K562 (cell line): ENCODE results near the gene HEPHL1. TPM values are rescaled to one million over a fixed set of nuclear protein-coding genes. Genes with fewer than 3 reads are reported as not detected.

ENCODE experiments used
- ARNT ChIP-seq, 2 experiments: fragments of 450-650 bp; IDR thresholded peaks; 2 replicates each; pipeline ENCODE4 v1.6.1; 2016; ENCODE audit warnings: mild to moderate bottlenecking in 1 of 2
- EP400 ChIP-seq: fragments of 450-650 bp; IDR thresholded peaks from 2 replicates; pipeline ENCODE4 v1.6.1; 2017; ENCODE audit warnings: antibody characterized with exemption, mild to moderate bottlenecking, moderate library complexity
- ETV1 ChIP-seq: fragments of 450-650 bp; conservative IDR thresholded peaks from 2 replicates; pipeline ENCODE4 v1.6.1; 2016; ENCODE audit warnings: missing genetic modification characterization, control low read depth, low read depth, missing compliant biosample characterization
- FOXJ3 ChIP-seq: sonication (generic); formaldehyde crosslinking; IDR thresholded peaks from 2 replicates; pipeline ENCODE4 v1.4.0; 2020; ENCODE audit warnings: mild to moderate bottlenecking, missing genetic modification reagents
- HNRNPUL1 ChIP-seq: fragments of 200-400 bp; formaldehyde crosslinking; IDR thresholded peaks from 2 replicates; pipeline ENCODE4 v1.6.1; 2017; ENCODE audit warnings: low read length
- IRF2 ChIP-seq: sonication (generic); formaldehyde crosslinking; IDR thresholded peaks from 2 replicates; pipeline ENCODE4 v1.8.1; 2022; ENCODE audit warnings: mild to moderate bottlenecking, missing genetic modification reagents
- LCOR ChIP-seq: sonication (generic); formaldehyde crosslinking; IDR thresholded peaks from 2 replicates; pipeline ENCODE4 v1.8.0; 2022; ENCODE audit warnings: mild to moderate bottlenecking, missing genetic modification reagents
- MCM2 ChIP-seq: fragments of 450-650 bp; IDR thresholded peaks from 2 replicates; pipeline ENCODE4 v1.6.1; 2017; ENCODE audit warnings: low read depth, mild to moderate bottlenecking
- SREBF1 ChIP-seq: fragments of 150-350 bp; IDR thresholded peaks from 2 replicates; pipeline ENCODE4 v1.6.1; 2014; ENCODE audit warnings: antibody characterized with exemption, low read depth, low read length, borderline replicate concordance
- ZNF140 ChIP-seq: fragments of 250-450 bp; sonication (Bioruptor Pico); IDR thresholded peaks from 2 replicates; pipeline ENCODE4 v1.8.0; 2021; ENCODE audit warnings: moderate library complexity, mild to moderate bottlenecking, inconsistent platforms
- ZNF707 ChIP-seq: fragments of 250-450 bp; sonication (Bioruptor Pico); conservative IDR thresholded peaks from 2 replicates; pipeline ENCODE4 v1.8.0; 2022; ENCODE audit warnings: inconsistent platforms, mild to moderate bottlenecking, moderate library complexity
- polyA plus RNA-seq, 8 experiments: library from polyadenylated mRNA; depleted of rRNA in 4 of 8; stranded (reverse) in 5 of 8; unstranded in 3 of 8; fragments of >200 nt; fragmentation: Nextera tagmentation in 2 of 8; fragmentation: Illumina TruSeq in 1 of 8; extraction: Ambion mirVana in 2 of 8; extraction: Trizol in 1 of 8; gene quantifications; 2 replicates each; pipeline versions ENCODE4 v1.2.1 to v1.2.3, GENCODE V29; 2011 to 2014; ENCODE audit warnings: inconsistent platforms in 1 of 8, missing spikeins in 1 of 8
- total RNA-seq, 7 experiments: library from RNA; depleted of rRNA in 6 of 7; stranded (reverse); fragments of >200 nt in 6 of 7; fragmentation: Illumina TruSeq in 2 of 7; extraction: Trizol in 2 of 7; gene quantifications; 2 replicates each; pipeline versions ENCODE4 v1.2.1 to v1.2.3, GENCODE V29; 2011 to 2021; ENCODE audit warnings: low replicate concordance in 1 of 7
- TF ChIP-seq, protein P1 (sequence below), 2 experiments: IDR thresholded peaks in 1 of 2; conservative IDR thresholded peaks in 1 of 2; 2 replicates each; pipeline ENCODE4 v1.6.1; 2016; ENCODE audit warnings: low read depth in 2 of 2, mild to moderate bottlenecking in 1 of 2, missing compliant biosample characterization in 1 of 2, missing genetic modification characterization in 1 of 2, moderate library complexity in 1 of 2
- TF ChIP-seq, protein P2 (sequence below): fragments of 450-650 bp; IDR thresholded peaks from one replicate; pipeline ENCODE4 v1.6.1; 2018; ENCODE audit warnings: mild to moderate bottlenecking, moderate library complexity; ENCODE audit not compliant: partially characterized antibody
- TF ChIP-seq, protein P3 (sequence below): sonication (generic); formaldehyde crosslinking; IDR thresholded peaks from 2 replicates; pipeline ENCODE4 v1.8.1; 2023; ENCODE audit warnings: mild to moderate bottlenecking, missing genetic modification reagents
- TF ChIP-seq, protein P4 (sequence below): fragments of 450-650 bp; IDR thresholded peaks from 2 replicates; pipeline ENCODE4 v1.6.1; 2016; ENCODE audit warnings: missing biosample characterization, missing genetic modification characterization
- TF ChIP-seq, protein P5 (sequence below): fragments of 250-450 bp; sonication (Bioruptor Pico); IDR thresholded peaks from 2 replicates; pipeline ENCODE4 v1.5.0; 2021
- TF ChIP-seq, protein P6 (sequence below): fragments of 450-650 bp; IDR thresholded peaks from 2 replicates; pipeline ENCODE4 v1.6.1; 2016; ENCODE audit warnings: antibody characterized with exemption

The HEPHL1 gene
- total and polyA plus RNA-seq, 9 of the 15 experiments (the other 6 are each of a cell fraction or from before 2014, with no cell fraction given), result 0.01 TPM; not detected in 8

DNA sequence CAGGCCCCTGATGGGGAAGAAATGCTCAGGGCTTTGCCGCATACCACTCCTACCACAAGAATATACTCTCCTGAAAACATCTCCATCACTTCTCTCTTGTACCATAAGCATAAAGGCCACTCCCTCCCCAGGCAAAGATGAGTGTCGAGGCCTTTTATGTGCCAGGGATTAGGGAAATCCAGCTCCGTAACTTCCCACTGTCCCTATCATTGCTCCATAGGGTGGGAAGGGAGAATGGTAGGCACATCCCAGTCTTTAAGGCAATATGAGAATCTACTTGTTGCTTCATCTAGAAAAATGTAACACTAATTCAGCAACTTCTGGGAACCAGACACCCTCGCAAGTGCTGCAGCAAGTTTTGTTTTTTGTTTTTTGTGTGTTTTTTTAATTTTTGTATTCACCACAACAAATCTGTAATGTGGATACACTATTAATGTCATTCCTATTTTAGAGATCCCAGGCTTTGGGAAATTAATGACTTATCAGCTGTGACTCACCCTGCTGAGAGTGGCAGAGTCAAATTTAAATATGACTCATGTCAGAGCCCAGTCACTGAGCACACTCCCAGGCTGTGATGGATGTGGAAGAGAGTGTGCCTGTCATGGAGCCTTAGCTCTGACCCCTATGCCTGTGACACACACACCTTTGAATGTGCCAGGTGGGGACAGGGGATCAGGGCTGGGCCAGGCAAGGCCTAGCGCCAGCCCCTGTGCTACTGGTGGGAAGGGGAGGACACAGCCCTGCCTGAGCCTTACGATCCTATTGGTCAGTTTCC lies 130.9 kb downstream of the HEPHL1 start (continued):
- TF ChIP-seq ARNT (IDR thresholded peaks at IDR 0.05) (no peak), ZNF707 (CRISPR knock-in tag) (no peak), ETV1 (tag) (no peak), EP400 (no peak), SREBF1 (no peak), LCOR (CRISPR knock-in tag) (0 out of 2 replicates have a peak, but pooled peaks have one; percentile 41), HNRNPUL1 (no peak), ZNF140 (CRISPR knock-in tag) (no peak), IRF2 (CRISPR knock-in tag) (no peak), FOXJ3 (CRISPR knock-in tag) (no peak), MCM2 (no peak)
- TF ChIP-seq, protein P1, sequence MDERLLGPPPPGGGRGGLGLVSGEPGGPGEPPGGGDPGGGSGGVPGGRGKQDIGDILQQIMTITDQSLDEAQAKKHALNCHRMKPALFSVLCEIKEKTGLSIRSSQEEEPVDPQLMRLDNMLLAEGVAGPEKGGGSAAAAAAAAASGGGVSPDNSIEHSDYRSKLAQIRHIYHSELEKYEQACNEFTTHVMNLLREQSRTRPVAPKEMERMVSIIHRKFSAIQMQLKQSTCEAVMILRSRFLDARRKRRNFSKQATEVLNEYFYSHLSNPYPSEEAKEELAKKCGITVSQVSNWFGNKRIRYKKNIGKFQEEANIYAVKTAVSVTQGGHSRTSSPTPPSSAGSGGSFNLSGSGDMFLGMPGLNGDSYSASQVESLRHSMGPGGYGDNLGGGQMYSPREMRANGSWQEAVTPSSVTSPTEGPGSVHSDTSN (CRISPR knock-in tag; IDR thresholded peaks at IDR 0.05; ENCODE audit: low read depth), result no peak; the same call in 1 of the 2 replicates
- TF ChIP-seq, protein P1 (tag; conservative IDR thresholded peaks at IDR 0.05; ENCODE audit: low read depth), result peak; percentile 81
- TF ChIP-seq, protein P2, sequence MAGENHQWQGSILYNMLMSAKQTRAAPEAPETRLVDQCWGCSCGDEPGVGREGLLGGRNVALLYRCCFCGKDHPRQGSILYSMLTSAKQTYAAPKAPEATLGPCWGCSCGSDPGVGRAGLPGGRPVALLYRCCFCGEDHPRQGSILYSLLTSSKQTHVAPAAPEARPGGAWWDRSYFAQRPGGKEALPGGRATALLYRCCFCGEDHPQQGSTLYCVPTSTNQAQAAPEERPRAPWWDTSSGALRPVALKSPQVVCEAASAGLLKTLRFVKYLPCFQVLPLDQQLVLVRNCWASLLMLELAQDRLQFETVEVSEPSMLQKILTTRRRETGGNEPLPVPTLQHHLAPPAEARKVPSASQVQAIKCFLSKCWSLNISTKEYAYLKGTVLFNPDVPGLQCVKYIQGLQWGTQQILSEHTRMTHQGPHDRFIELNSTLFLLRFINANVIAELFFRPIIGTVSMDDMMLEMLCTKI, result no peak
- TF ChIP-seq, protein P3, sequence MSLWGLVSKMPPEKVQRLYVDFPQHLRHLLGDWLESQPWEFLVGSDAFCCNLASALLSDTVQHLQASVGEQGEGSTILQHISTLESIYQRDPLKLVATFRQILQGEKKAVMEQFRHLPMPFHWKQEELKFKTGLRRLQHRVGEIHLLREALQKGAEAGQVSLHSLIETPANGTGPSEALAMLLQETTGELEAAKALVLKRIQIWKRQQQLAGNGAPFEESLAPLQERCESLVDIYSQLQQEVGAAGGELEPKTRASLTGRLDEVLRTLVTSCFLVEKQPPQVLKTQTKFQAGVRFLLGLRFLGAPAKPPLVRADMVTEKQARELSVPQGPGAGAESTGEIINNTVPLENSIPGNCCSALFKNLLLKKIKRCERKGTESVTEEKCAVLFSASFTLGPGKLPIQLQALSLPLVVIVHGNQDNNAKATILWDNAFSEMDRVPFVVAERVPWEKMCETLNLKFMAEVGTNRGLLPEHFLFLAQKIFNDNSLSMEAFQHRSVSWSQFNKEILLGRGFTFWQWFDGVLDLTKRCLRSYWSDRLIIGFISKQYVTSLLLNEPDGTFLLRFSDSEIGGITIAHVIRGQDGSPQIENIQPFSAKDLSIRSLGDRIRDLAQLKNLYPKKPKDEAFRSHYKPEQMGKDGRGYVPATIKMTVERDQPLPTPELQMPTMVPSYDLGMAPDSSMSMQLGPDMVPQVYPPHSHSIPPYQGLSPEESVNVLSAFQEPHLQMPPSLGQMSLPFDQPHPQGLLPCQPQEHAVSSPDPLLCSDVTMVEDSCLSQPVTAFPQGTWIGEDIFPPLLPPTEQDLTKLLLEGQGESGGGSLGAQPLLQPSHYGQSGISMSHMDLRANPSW (CRISPR knock-in tag), result no peak
- TF ChIP-seq, protein P4, sequence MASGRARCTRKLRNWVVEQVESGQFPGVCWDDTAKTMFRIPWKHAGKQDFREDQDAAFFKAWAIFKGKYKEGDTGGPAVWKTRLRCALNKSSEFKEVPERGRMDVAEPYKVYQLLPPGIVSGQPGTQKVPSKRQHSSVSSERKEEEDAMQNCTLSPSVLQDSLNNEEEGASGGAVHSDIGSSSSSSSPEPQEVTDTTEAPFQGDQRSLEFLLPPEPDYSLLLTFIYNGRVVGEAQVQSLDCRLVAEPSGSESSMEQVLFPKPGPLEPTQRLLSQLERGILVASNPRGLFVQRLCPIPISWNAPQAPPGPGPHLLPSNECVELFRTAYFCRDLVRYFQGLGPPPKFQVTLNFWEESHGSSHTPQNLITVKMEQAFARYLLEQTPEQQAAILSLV, result no peak
- TF ChIP-seq, protein P5, sequence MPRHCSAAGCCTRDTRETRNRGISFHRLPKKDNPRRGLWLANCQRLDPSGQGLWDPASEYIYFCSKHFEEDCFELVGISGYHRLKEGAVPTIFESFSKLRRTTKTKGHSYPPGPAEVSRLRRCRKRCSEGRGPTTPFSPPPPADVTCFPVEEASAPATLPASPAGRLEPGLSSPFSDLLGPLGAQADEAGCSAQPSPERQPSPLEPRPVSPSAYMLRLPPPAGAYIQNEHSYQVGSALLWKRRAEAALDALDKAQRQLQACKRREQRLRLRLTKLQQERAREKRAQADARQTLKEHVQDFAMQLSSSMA (CRISPR knock-in tag), result no peak
- TF ChIP-seq, protein P6, sequence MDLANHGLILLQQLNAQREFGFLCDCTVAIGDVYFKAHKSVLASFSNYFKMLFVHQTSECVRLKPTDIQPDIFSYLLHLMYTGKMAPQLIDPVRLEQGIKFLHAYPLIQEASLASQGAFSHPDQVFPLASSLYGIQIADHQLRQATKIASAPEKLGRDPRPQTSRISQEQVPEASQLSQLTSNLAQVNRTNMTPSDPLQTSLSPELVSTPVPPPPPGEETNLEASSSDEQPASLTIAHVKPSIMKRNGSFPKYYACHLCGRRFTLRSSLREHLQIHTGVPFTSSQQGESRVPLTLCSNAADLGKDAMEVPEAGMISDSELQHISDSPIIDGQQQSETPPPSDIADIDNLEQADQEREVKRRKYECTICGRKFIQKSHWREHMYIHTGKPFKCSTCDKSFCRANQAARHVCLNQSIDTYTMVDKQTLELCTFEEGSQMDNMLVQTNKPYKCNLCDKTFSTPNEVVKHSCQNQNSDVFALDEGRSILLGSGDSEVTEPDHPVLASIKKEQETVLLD, result no peak
